ENCODE results near the gene RTL1.

DNA sequence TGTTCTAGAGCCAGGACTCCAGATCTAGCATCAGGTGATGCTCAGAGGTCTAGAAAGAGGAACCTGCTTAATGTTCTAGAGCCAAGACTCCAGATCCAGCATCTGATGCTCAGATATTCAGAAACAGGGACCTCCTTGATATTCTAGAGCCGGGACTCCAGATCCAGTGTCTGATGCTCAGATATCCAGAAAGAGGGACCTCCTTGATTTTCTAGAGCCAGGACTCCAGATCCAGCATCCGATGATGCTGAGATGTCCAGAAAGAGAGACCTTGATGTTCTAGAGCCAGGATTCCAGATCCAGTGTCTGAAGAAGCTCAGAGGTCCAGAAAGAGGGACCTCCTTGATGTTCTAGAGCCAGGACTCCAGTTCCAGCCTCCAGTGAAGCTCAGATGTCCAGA lies 40.7 kb downstream of the RTL1 start:
- no peak for TF ChIP-seq CTCF (IDR thresholded peaks at IDR 0.05; ENCODE audit: low read depth, low read length, poor library complexity, severe bottlenecking)
- TF ChIP-seq EZH2phosphoT487 (IDR thresholded peaks at IDR 0.05; ENCODE audit: borderline replicate concordance, low read length): no peak

All from DOHH2 (cell line).